Endodermal cell (in vitro differentiated cells): Measurements from ENCODE around the gene SEMA4F. TPM values are rescaled to one million over a fixed set of nuclear protein-coding genes. Genes with fewer than 3 reads are reported as not detected.

Experiments
- DNase-seq: peaks from one replicate; pipeline ENCODE4 v3.0.0-alpha.2; 2017
- H3K27ac ChIP-seq: 2 replicates; pipeline ENCODE4 v1.5.1; 2013; ENCODE audit warnings: mild to moderate bottlenecking, low read depth, low read length, moderate library complexity
- H3K27me3 ChIP-seq: 2 replicates; pipeline ENCODE4 v1.6.1; 2013; ENCODE audit warnings: mild to moderate bottlenecking, low read length, moderate library complexity; ENCODE audit not compliant: insufficient read depth, control insufficient read depth, poor library complexity, severe bottlenecking
- H3K36me3 ChIP-seq: 2 replicates; pipeline ENCODE4 v1.7.0; 2013; ENCODE audit warnings: mild to moderate bottlenecking, low read length, moderate library complexity; ENCODE audit not compliant: control insufficient read depth, insufficient read depth
- H3K4me1 ChIP-seq: one replicate; pipeline ENCODE4 v1.7.0; 2013; ENCODE audit warnings: low read length; ENCODE audit not compliant: control insufficient read depth, insufficient read depth
- H3K4me3 ChIP-seq: 2 replicates; pipeline ENCODE4 v1.5.1; 2013; ENCODE audit warnings: mild to moderate bottlenecking, low read length, moderate library complexity
- H3K9ac ChIP-seq: 2 replicates; pipeline ENCODE4 v1.6.1; 2013; ENCODE audit warnings: mild to moderate bottlenecking, low read length, moderate library complexity; ENCODE audit not compliant: poor library complexity, severe bottlenecking; ENCODE audit errors: extremely low read depth
- H3K9me3 ChIP-seq: 2 replicates; pipeline ENCODE4 v1.6.1; 2013; ENCODE audit warnings: mild to moderate bottlenecking, low read length, moderate library complexity; ENCODE audit not compliant: control insufficient read depth
- H3K27ac Mint-ChIP-seq: 2 replicates; pipeline ENCODE4 v1.8.0; 2020; ENCODE audit warnings: mixed read lengths
- H3K27me3 Mint-ChIP-seq: 2 replicates; pipeline ENCODE4 v1.8.0; 2021; ENCODE audit warnings: mild to moderate bottlenecking, mixed read lengths; ENCODE audit not compliant: insufficient read depth
- H3K36me3 Mint-ChIP-seq: 2 replicates; pipeline ENCODE4 v1.8.0; 2020; ENCODE audit warnings: low read depth, mixed read lengths
- H3K4me1 Mint-ChIP-seq: 2 replicates; pipeline ENCODE4 v1.8.0; 2020; ENCODE audit warnings: mixed read lengths
- H3K4me3 Mint-ChIP-seq: 2 replicates; pipeline ENCODE4 v1.8.0; 2020; ENCODE audit warnings: mild to moderate bottlenecking, moderate library complexity, mixed read lengths
- H3K9me3 Mint-ChIP-seq: 2 replicates; pipeline ENCODE4 v1.8.0; 2020; ENCODE audit warnings: mild to moderate bottlenecking, mixed read lengths
- WGBS, 2 experiments: methylation state at CpG; one replicate each; pipeline versions ENCODE4 v1.1.5 to v1.1.7; 2013; ENCODE audit warnings: missing lambda C conversion rate in 2 of 2, mixed read lengths in 1 of 2; ENCODE audit not compliant: insufficient coverage in 1 of 2, insufficient read length in 1 of 2; 5-methylcytosine and 5-hydroxymethylcytosine counted together
- total RNA-seq, 2 donors: library from RNA; stranded (reverse); fragmentation: NEBNext Ultra II Directional in 1 of 2; extraction: Animal tissue kit (Norgen Biotek cat#: 25700) in 1 of 2; gene quantifications; 2 replicates in 1 of 2; 3 replicates in 1 of 2; pipeline ENCODE4 v1.2.1, GENCODE V29; 2021
- TF ChIP-seq, protein P1 (sequence below): fragments of 200-600 bp; sonication (generic); conservative IDR thresholded peaks from 2 replicates; pipeline ENCODE4 v1.5.0; 2021; ENCODE audit warnings: antibody characterized with exemption, mild to moderate bottlenecking

The SEMA4F gene
- total RNA-seq, 2 donors from 2014 or later: 7.0 to 10.1 TPM

DNA sequence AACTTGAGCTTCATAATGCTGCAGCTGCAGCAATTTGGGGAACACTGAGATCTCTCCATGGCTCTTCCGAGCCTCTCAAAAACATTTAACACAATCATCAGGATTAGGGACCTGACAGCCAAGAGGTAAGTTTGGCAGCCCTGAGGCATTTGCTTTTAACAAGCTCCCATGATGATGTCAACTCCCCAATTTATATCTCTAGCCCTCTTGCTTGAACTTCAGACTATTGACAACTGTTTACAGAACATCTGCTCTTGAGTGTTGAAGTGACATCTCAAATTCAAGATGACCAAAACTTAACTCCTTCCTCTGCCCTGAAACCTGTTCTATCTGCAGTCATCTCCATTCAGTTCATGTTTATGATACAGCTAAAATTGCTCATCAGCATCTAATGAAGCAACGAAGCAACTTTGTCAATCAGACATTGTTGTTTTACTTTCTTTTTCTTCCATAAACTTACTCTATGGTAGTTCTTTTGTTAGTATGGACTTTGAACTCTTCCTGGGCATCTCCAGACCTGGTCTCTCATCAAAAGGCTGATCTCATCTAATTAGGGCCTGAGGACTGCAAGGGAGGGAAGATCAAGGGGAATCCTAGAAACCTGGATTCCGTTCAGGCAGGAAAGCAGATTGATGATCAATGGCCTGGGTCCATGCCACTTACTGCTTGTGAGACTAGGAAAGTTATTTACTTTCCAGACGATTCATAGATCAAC, 48.1 kb downstream of the SEMA4F start:
- Mint-ChIP-seq H3K4me1 (peaks cover 7% of the 10 kb centered on the region), H3K9me3 (no peaks in the 10 kb centered on the region), H3K36me3 (no peaks in the 10 kb centered on the region), H3K4me3 (no peak overlapping the region), H3K27me3 (peaks cover 8% of the 10 kb centered on the region), H3K27ac (no peak overlapping the region)
- no peak for DNase-seq
- TF ChIP-seq, protein P1, sequence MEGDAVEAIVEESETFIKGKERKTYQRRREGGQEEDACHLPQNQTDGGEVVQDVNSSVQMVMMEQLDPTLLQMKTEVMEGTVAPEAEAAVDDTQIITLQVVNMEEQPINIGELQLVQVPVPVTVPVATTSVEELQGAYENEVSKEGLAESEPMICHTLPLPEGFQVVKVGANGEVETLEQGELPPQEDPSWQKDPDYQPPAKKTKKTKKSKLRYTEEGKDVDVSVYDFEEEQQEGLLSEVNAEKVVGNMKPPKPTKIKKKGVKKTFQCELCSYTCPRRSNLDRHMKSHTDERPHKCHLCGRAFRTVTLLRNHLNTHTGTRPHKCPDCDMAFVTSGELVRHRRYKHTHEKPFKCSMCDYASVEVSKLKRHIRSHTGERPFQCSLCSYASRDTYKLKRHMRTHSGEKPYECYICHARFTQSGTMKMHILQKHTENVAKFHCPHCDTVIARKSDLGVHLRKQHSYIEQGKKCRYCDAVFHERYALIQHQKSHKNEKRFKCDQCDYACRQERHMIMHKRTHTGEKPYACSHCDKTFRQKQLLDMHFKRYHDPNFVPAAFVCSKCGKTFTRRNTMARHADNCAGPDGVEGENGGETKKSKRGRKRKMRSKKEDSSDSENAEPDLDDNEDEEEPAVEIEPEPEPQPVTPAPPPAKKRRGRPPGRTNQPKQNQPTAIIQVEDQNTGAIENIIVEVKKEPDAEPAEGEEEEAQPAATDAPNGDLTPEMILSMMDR: no peak
- no peaks in the 10 kb centered on the region for H3K9me3 ChIP-seq
- peaks cover 2% of the 10 kb centered on the region for H3K4me1 ChIP-seq
- WGBS, 2 experiments: 88 to 89% methylated on average over 3 to 4 of the region's 4 CpGs
- no peak overlapping the region for H3K9ac ChIP-seq
- no peak overlapping the region for H3K4me3 ChIP-seq
- H3K36me3 ChIP-seq: no peaks in the 10 kb centered on the region
- no peaks in the 10 kb centered on the region for H3K27me3 ChIP-seq
- H3K27ac ChIP-seq: no peak overlapping the region

DNA sequence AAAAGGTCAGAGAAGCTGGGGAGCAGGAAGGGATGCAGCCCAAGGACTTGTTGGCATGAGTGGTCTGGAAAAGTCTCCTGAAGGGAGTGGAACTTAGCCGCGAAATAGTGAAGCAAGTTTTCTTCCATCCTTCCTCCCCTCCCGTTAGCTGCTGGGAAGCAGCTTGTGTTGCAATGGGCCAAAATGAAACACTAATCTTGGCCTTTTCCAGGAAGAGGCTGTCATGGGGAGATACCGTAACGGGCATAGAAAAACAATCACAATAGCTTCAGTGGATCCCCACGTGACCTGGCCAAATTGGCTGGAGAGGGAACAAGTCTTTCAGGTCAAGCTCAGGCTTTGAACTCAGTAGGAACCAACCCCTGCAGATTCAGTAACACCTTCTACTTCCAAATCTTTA, 49.3 kb downstream of the SEMA4F start:
- H3K27me3 ChIP-seq: no peaks in the 10 kb centered on the region
- TF ChIP-seq, protein P1: no peak
- H3K4me3 ChIP-seq: no peak overlapping the region
- no peak overlapping the region for H3K4me3 Mint-ChIP-seq
- H3K9ac ChIP-seq: no peak overlapping the region
- no peaks in the 10 kb centered on the region for H3K9me3 Mint-ChIP-seq
- DNase-seq: no peak
- no peaks in the 10 kb centered on the region for H3K36me3 ChIP-seq
- 92 to 95% methylated on average over 4 to 6 of the region's 6 CpGs for WGBS, 2 experiments
- peaks cover 8% of the 10 kb centered on the region for H3K27me3 Mint-ChIP-seq
- no peaks in the 10 kb centered on the region for H3K9me3 ChIP-seq
- H3K4me1 ChIP-seq: peaks cover 2% of the 10 kb centered on the region
- peaks cover 7% of the 10 kb centered on the region for H3K4me1 Mint-ChIP-seq
- no peak overlapping the region for H3K27ac Mint-ChIP-seq
- no peak overlapping the region for H3K27ac ChIP-seq
- H3K36me3 Mint-ChIP-seq: no peaks in the 10 kb centered on the region

DNA sequence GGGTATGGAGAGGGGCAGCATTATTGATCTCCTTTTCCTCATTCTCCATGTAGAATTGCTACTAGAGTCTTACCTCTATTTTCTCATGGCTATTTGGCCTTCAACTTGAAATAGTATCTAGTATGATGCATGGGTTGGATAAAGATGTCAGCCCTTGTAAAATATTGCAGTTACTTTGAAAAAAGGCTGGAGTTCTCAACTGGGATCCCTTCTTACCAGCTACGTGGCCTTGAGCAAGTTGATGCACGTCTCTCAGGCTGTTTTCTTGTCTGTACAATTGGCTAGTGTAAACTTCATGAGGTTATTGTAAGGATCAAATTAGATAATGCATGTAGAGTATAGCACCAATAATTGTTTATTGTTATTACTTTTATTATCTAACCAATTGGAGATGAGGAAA, 50.2 kb downstream of the SEMA4F start:
- 100% methylated on average over 1 to 2 of the region's 2 CpGs for WGBS, 2 experiments
- no peaks in the 10 kb centered on the region for H3K9me3 Mint-ChIP-seq

More for the DNA sequence above, 50.2 kb downstream of the SEMA4F start:
- TF ChIP-seq, protein P1: no peak
- Histone ChIP-seq H3K9me3 (no peaks in the 10 kb centered on the region), H3K27ac (no peak overlapping the region), H3K27me3 (no peaks in the 10 kb centered on the region), H3K9ac (no peak overlapping the region), H3K36me3 (no peaks in the 10 kb centered on the region), H3K4me1 (peaks cover 2% of the 10 kb centered on the region), H3K4me3 (no peak overlapping the region)
- Mint-ChIP-seq H3K4me1 (peaks cover 7% of the 10 kb centered on the region), H3K4me3 (no peak overlapping the region), H3K27me3 (peaks cover 8% of the 10 kb centered on the region), H3K27ac (no peak overlapping the region), H3K36me3 (no peaks in the 10 kb centered on the region)
- no peak for DNase-seq
